Mesendoderm (in vitro differentiated cells): ENCODE results near the gene TUBB6.

Source experiments
- DNase-seq: peaks from one replicate; pipeline ENCODE4 v3.0.0; 2013
- H2AK5ac ChIP-seq: 2 replicates; pipeline ENCODE4 v1.6.1; 2013; ENCODE audit warnings: low read length, inconsistent platforms
- H2BK120ac ChIP-seq: 2 replicates; pipeline ENCODE4 v1.6.1; 2013; ENCODE audit warnings: low read depth, mild to moderate bottlenecking, low read length, moderate library complexity, mixed read lengths
- H2BK15ac ChIP-seq: replicated peaks from 2 replicates; pipeline ENCODE4 v1.6.1; 2013; ENCODE audit warnings: low read depth, mild to moderate bottlenecking, moderate library complexity
- H2BK5ac ChIP-seq: 2 replicates; pipeline ENCODE4 v1.6.1; 2013; ENCODE audit warnings: low read length, inconsistent platforms
- H3K18ac ChIP-seq: 2 replicates; pipeline ENCODE4 v1.6.1; 2013; ENCODE audit warnings: mild to moderate bottlenecking, low read length, mixed read lengths
- H3K23ac ChIP-seq: one replicate; pipeline ENCODE4 v1.6.1; 2013; ENCODE audit warnings: low read length
- H3K27ac ChIP-seq: 2 replicates; pipeline ENCODE4 v1.5.1; 2013; ENCODE audit warnings: low read depth, mild to moderate bottlenecking, inconsistent platforms, low read length, moderate library complexity
- H3K27me3 ChIP-seq: 2 replicates; pipeline ENCODE4 v1.6.1; 2013; ENCODE audit warnings: low read length, control low read depth, mild to moderate bottlenecking, inconsistent platforms; ENCODE audit not compliant: insufficient read depth, poor library complexity
- H3K36me3 ChIP-seq: 2 replicates; pipeline ENCODE4 v1.6.1; 2013; ENCODE audit warnings: low read length, inconsistent platforms; ENCODE audit not compliant: control insufficient read depth, insufficient read depth
- H3K4ac ChIP-seq: one replicate; pipeline ENCODE4 v1.6.1; 2013; ENCODE audit warnings: low read depth, mild to moderate bottlenecking, low read length, moderate library complexity
- H3K4me1 ChIP-seq: 2 replicates; pipeline ENCODE4 v1.6.1; 2013; ENCODE audit warnings: low read depth, low read length, inconsistent platforms; ENCODE audit not compliant: control insufficient read depth
- H3K4me2 ChIP-seq: 2 replicates; pipeline ENCODE4 v1.6.1; 2013; ENCODE audit warnings: low read length
- H3K4me3 ChIP-seq: 2 replicates; pipeline ENCODE4 v1.5.1; 2013; ENCODE audit warnings: mild to moderate bottlenecking, low read length
- H3K56ac ChIP-seq: one replicate; pipeline ENCODE4 v1.6.1; 2013; ENCODE audit warnings: low read length
- H3K79me1 ChIP-seq: 2 replicates; pipeline ENCODE4 v1.6.1; 2013; ENCODE audit warnings: low read length, inconsistent platforms
- H3K79me2 ChIP-seq: 2 replicates; pipeline ENCODE4 v1.6.1; 2013; ENCODE audit warnings: mild to moderate bottlenecking, low read length; ENCODE audit not compliant: control insufficient read depth, insufficient read depth
- H3K9ac ChIP-seq: 2 replicates; pipeline ENCODE4 v1.6.1; 2013; ENCODE audit warnings: low read length, inconsistent platforms
- H4K5ac ChIP-seq: one replicate; pipeline ENCODE4 v1.6.1; 2013; ENCODE audit warnings: low read length
- H4K8ac ChIP-seq: one replicate; pipeline ENCODE4 v1.6.1; 2013; ENCODE audit warnings: low read depth, mild to moderate bottlenecking, control low read depth, low read length, moderate library complexity
- WGBS: extraction: QIAGEN DNeasy Blood & Tissue Kit; methylation state at CpG from one replicate; pipeline ENCODE4 v1.1.7; 2013; ENCODE audit warnings: low lambda C conversion rate, missing lambda C conversion rate; ENCODE audit not compliant: insufficient coverage; ENCODE audit errors: extremely low coverage; 5-methylcytosine and 5-hydroxymethylcytosine counted together

TUBB6 gene

GRCh38 chr18:12281861-12282260, 26.2 kb upstream of the TUBB6 start:
- Histone ChIP-seq H4K8ac (no peak overlapping the region), H3K27ac (no peak overlapping the region), H3K79me1 (no peaks in the 10 kb centered on the region), H3K27me3 (no peaks in the 10 kb centered on the region), H2BK120ac (no peak overlapping the region), H3K4me1 (peaks cover 3% of the 10 kb centered on the region), H3K56ac (no peak overlapping the region), H2AK5ac (no peak overlapping the region), H2BK15ac (no peak overlapping the region), H2BK5ac (no peak overlapping the region), H3K23ac (no peak overlapping the region), H3K4ac (no peak overlapping the region), H4K5ac (no peak overlapping the region), H3K18ac (no peak overlapping the region), H3K4me2 (no peak overlapping the region), H3K9ac (no peak overlapping the region), H3K36me3 (no peaks in the 10 kb centered on the region), H3K79me2 (no peaks in the 10 kb centered on the region), H3K4me3 (no peak overlapping the region)
- DNase-seq = peak; percentile 13
- no CpG with 5 or more reads among the region's 1 CpG for WGBS

- Histone ChIP-seq H2BK15ac (no peak overlapping the region), H2AK5ac (no peak overlapping the region), H3K4ac (no peak overlapping the region), H3K27me3 (no peaks in the 10 kb centered on the region), H2BK5ac (no peak overlapping the region), H3K79me2 (no peaks in the 10 kb centered on the region), H3K79me1 (no peaks in the 10 kb centered on the region), H4K8ac (no peak overlapping the region), H3K9ac (no peak overlapping the region), H3K4me1 (peaks cover 3% of the 10 kb centered on the region), H3K56ac (peak overlapping the region; percentile 19), H3K27ac (no peak overlapping the region), H3K23ac (no peak overlapping the region), H2BK120ac (no peak overlapping the region), H3K18ac (no peak overlapping the region), H3K4me3 (no peak overlapping the region), H3K4me2 (no peak overlapping the region), H3K36me3 (no peaks in the 10 kb centered on the region), H4K5ac (no peak overlapping the region)
- no CpG with 5 or more reads among the region's 9 CpGs for WGBS
- DNase-seq = peak; percentile 25
These were observed 25.5 kb upstream of the TUBB6 start for GRCh38 chr18:12282442-12283039.

- no peak overlapping the region for H3K23ac ChIP-seq
- H3K9ac ChIP-seq = no peak overlapping the region
- H3K4me1 ChIP-seq = peaks cover 3% of the 10 kb centered on the region
- no peak overlapping the region for H3K27ac ChIP-seq
- WGBS = no CpG with 5 or more reads among the region's 6 CpGs
- H3K56ac ChIP-seq = peak overlapping the region; percentile 19
- no peaks in the 10 kb centered on the region for H3K36me3 ChIP-seq
- H2BK15ac ChIP-seq = no peak overlapping the region
- DNase-seq = peak; percentile 58
- H3K27me3 ChIP-seq = no peaks in the 10 kb centered on the region
- H4K8ac ChIP-seq = no peak overlapping the region
- no peaks in the 10 kb centered on the region for H3K79me2 ChIP-seq
- no peak overlapping the region for H2AK5ac ChIP-seq
- H3K4me3 ChIP-seq = no peak overlapping the region
- H4K5ac ChIP-seq = no peak overlapping the region
- no peak overlapping the region for H2BK120ac ChIP-seq
- no peak overlapping the region for H2BK5ac ChIP-seq
- no peak overlapping the region for H3K18ac ChIP-seq
- no peaks in the 10 kb centered on the region for H3K79me1 ChIP-seq
- no peak overlapping the region for H3K4me2 ChIP-seq
- H3K4ac ChIP-seq = no peak overlapping the region
These were observed 24.8 kb upstream of the TUBB6 start for GRCh38 chr18:12283256-12283655.

GRCh38 chr18:12283666-12284065, 24.4 kb upstream of the TUBB6 start:
- Histone ChIP-seq H3K27me3 (no peaks in the 10 kb centered on the region), H3K4me3 (no peak overlapping the region), H3K4me1 (peaks cover 7% of the 10 kb centered on the region), H3K56ac (no peak overlapping the region), H2BK15ac (no peak overlapping the region), H2BK120ac (no peak overlapping the region), H3K9ac (no peak overlapping the region), H4K5ac (no peak overlapping the region), H3K36me3 (no peaks in the 10 kb centered on the region), H2BK5ac (no peak overlapping the region), H3K4me2 (no peak overlapping the region), H3K18ac (no peak overlapping the region), H4K8ac (no peak overlapping the region), H2AK5ac (no peak overlapping the region), H3K4ac (no peak overlapping the region), H3K27ac (no peak overlapping the region), H3K79me2 (no peaks in the 10 kb centered on the region), H3K79me1 (no peaks in the 10 kb centered on the region), H3K23ac (no peak overlapping the region)
- no CpG with 5 or more reads among the region's 1 CpG for WGBS
- DNase-seq = peak; percentile 64

GRCh38 chr18:12287131-12287681, 20.8 kb upstream of the TUBB6 start:
- no CpG with 5 or more reads among the region's 37 CpGs for WGBS
- Histone ChIP-seq H3K56ac (peak overlapping the region; percentile 25), H3K18ac (no peak overlapping the region), H3K9ac (peak overlapping the region; percentile 34), H2BK120ac (no peak overlapping the region), H4K5ac (no peak overlapping the region), H4K8ac (no peak overlapping the region), H3K4ac (no peak overlapping the region), H3K27ac (no peak overlapping the region), H3K4me3 (no peak overlapping the region), H3K23ac (no peak overlapping the region), H2BK15ac (no peak overlapping the region), H3K4me1 (peaks cover 9% of the 10 kb centered on the region), H3K79me2 (no peaks in the 10 kb centered on the region), H3K79me1 (no peaks in the 10 kb centered on the region), H2AK5ac (no peak overlapping the region), H3K36me3 (no peaks in the 10 kb centered on the region), H3K27me3 (no peaks in the 10 kb centered on the region), H3K4me2 (peak overlapping the region; percentile 90), H2BK5ac (no peak overlapping the region)
- DNase-seq = peak; percentile 40
